Activated naive CD4-positive, alpha-beta T cell treated with anti-CD3 and anti-CD28 coated beads, Interleukin-2, amount 50 U/mL, for 24 hours (primary cell): ENCODE data around the gene DNMBP.
"Not testable (repeated sequence)": the region's sequence is repeated elsewhere in the genome, so short reads cannot be mapped to it uniquely, and the experiment has no call there.

Experiments used
- H3K27ac Mint-ChIP-seq: one replicate; pipeline ENCODE4 v1.8.0; 2021; ENCODE audit warnings: mild to moderate bottlenecking, mixed read lengths
- H3K27me3 Mint-ChIP-seq: one replicate; pipeline ENCODE4 v1.8.0; 2021; ENCODE audit warnings: mixed read lengths
- H3K36me3 Mint-ChIP-seq: one replicate; pipeline ENCODE4 v1.8.0; 2021; ENCODE audit warnings: mixed read lengths
- H3K4me1 Mint-ChIP-seq: one replicate; pipeline ENCODE4 v1.8.0; 2021; ENCODE audit warnings: mixed read lengths
- H3K4me3 Mint-ChIP-seq: one replicate; pipeline ENCODE4 v1.8.0; 2021; ENCODE audit warnings: mild to moderate bottlenecking, mixed read lengths
- H3K9me3 Mint-ChIP-seq: one replicate; pipeline ENCODE4 v1.8.0; 2021; ENCODE audit warnings: mixed read lengths

The DNMBP gene

GRCh38 chr10:99921948-99922347, 87.8 kb downstream of the DNMBP start:
- no peak overlapping the region for H3K4me3 Mint-ChIP-seq
- H3K36me3 Mint-ChIP-seq, result peaks cover 3% of the 10 kb centered on the region
- no peaks in the 10 kb centered on the region for H3K4me1 Mint-ChIP-seq
- H3K27me3 Mint-ChIP-seq, result no peaks in the 10 kb centered on the region
- H3K27ac Mint-ChIP-seq, result no peak overlapping the region
- H3K9me3 Mint-ChIP-seq, result no peaks in the 10 kb centered on the region

DNA sequence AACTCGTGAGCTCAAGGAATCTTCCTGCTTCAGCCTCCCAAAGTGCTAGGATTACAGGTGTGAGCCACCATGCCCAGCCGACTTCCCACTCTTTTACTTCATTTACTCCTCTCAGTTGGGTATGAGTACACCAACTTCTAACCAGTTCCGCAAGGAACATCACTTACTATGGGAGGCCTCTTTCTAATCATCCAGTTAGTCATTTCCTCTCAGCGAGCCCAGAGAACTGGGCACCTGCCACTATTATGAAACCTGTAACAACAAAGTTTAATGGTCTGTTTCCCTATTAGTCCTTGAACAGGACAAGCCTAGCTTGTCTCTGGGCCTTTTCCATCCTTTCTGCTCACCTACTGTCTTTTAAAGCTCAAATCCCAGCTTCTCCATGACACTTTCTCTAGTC, 88.8 kb downstream of the DNMBP start:
- no peak overlapping the region for H3K27ac Mint-ChIP-seq
- no peaks in the 10 kb centered on the region for H3K4me1 Mint-ChIP-seq
- H3K4me3 Mint-ChIP-seq, result no peak overlapping the region
- H3K9me3 Mint-ChIP-seq, result no peaks in the 10 kb centered on the region
- H3K36me3 Mint-ChIP-seq, result peaks cover 3% of the 10 kb centered on the region
- no peaks in the 10 kb centered on the region for H3K27me3 Mint-ChIP-seq

GRCh38 chr10:99920486-99920885, 89.3 kb downstream of the DNMBP start:
- Mint-ChIP-seq H3K27me3 (no peaks in the 10 kb centered on the region), H3K36me3 (peaks cover 5% of the 10 kb centered on the region), H3K27ac (no peak overlapping the region), H3K4me1 (no peaks in the 10 kb centered on the region), H3K9me3 (no peaks in the 10 kb centered on the region), H3K4me3 (no peak overlapping the region)

GRCh38 chr10:99917963-99918825, 91.6 kb downstream of the DNMBP start:
- H3K4me1 Mint-ChIP-seq, result no peaks in the 10 kb centered on the region
- H3K9me3 Mint-ChIP-seq, result no peaks in the 10 kb centered on the region
- H3K27ac Mint-ChIP-seq, result no peak overlapping the region
- no peak overlapping the region for H3K4me3 Mint-ChIP-seq
- peaks cover 5% of the 10 kb centered on the region for H3K36me3 Mint-ChIP-seq
- no peaks in the 10 kb centered on the region for H3K27me3 Mint-ChIP-seq

- no peak overlapping the region for H3K27ac Mint-ChIP-seq
- peaks cover 3% of the 10 kb centered on the region for H3K36me3 Mint-ChIP-seq
These were observed 93.0 kb downstream of the DNMBP start for GRCh38 chr10:99916776-99917175.

GRCh38 chr10:99915414-99915813, 94.3 kb downstream of the DNMBP start:
- H3K9me3 Mint-ChIP-seq, result no peaks in the 10 kb centered on the region
- H3K4me1 Mint-ChIP-seq, result no peaks in the 10 kb centered on the region
- no peak overlapping the region for H3K4me3 Mint-ChIP-seq
- H3K27me3 Mint-ChIP-seq, result no peaks in the 10 kb centered on the region
- no peak overlapping the region for H3K27ac Mint-ChIP-seq
- H3K36me3 Mint-ChIP-seq, result peaks cover 3% of the 10 kb centered on the region

More at GRCh38 chr10:99916776-99917175, 93.0 kb downstream of the DNMBP start:
- H3K4me3 Mint-ChIP-seq, result no peak overlapping the region
- no peaks in the 10 kb centered on the region for H3K4me1 Mint-ChIP-seq
- no peaks in the 10 kb centered on the region for H3K9me3 Mint-ChIP-seq
- H3K27me3 Mint-ChIP-seq, result no peaks in the 10 kb centered on the region

GRCh38 chr10:99914236-99914635, 95.5 kb downstream of the DNMBP start:
- Mint-ChIP-seq H3K27ac (no peak overlapping the region), H3K9me3 (no peaks in the 10 kb centered on the region), H3K4me3 (no peak overlapping the region)

DNA sequence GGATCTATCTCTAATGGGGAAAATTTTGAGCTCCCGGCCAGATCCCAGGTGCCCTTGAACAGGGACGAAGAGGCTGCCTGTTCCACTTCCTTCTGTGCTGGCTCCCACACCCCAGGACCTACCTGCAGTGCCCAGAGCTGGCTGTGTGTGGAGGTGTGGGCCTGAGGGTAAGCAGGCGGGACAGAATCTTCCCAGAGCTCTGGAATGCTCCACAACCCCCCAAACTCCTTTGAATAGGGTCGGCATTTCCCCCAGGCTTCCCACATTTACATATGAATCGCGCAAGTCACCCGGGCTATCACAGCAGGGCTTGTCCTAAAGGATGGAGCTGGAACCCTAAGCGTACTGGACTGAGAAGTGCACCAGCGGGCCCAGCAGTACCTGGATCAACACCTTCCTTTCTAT, 95.9 kb downstream of the DNMBP start:
- H3K4me3 Mint-ChIP-seq, result no peak overlapping the region
- no peaks in the 10 kb centered on the region for H3K27me3 Mint-ChIP-seq
- no peak overlapping the region for H3K27ac Mint-ChIP-seq
- H3K4me1 Mint-ChIP-seq, result no peaks in the 10 kb centered on the region
- H3K9me3 Mint-ChIP-seq, result no peaks in the 10 kb centered on the region
- H3K36me3 Mint-ChIP-seq, result peaks cover 3% of the 10 kb centered on the region

More at GRCh38 chr10:99914236-99914635, 95.5 kb downstream of the DNMBP start:
- no peaks in the 10 kb centered on the region for H3K4me1 Mint-ChIP-seq
- H3K27me3 Mint-ChIP-seq, result no peaks in the 10 kb centered on the region
- H3K36me3 Mint-ChIP-seq, result peaks cover 3% of the 10 kb centered on the region

DNA sequence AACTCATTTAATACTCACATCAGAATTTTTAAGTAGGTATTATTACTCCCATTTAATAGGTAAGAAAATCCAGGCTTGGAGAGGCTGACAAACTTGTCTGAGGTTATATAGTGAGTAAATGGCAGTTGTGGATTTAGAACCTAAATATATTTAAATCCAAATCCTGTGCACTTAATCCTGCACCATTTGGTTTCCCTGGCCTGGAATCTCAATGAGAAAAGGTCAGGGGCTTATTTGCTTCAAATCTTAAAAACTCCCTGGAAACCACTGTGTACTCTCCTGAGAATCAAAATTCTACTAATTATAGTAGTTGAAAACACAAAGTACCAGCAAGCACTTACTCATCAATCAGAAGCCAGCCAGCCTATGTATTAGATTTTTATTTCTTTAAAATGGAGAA, 97.7 kb downstream of the DNMBP start:
- Mint-ChIP-seq H3K4me3 (no peak overlapping the region), H3K4me1 (no peaks in the 10 kb centered on the region), H3K9me3 (no peaks in the 10 kb centered on the region), H3K27me3 (no peaks in the 10 kb centered on the region), H3K27ac (no peak overlapping the region), H3K36me3 (peaks cover 7% of the 10 kb centered on the region)

DNA sequence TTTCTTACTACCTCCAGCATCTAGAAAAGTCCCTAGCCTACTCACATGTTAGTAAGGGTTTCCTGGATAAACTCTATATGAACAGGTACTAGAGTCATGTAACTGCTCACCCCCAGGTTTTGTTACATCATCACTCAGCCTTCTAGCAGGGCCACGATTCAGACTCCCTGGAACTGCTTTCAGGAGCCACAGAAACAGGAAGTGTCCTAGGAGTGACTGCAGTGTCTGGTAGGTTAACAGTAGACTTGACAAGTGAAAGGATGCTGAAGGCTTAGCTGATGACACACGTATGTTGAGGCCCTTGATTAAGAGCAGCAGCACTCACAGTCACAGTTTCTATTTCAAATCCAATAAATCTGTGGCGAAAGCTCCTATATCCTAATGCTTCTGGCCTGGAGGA, 101.2 kb downstream of the DNMBP start:
- peaks cover 13% of the 10 kb centered on the region for H3K36me3 Mint-ChIP-seq
- H3K27me3 Mint-ChIP-seq, result no peaks in the 10 kb centered on the region
- no peaks in the 10 kb centered on the region for H3K4me1 Mint-ChIP-seq
- H3K4me3 Mint-ChIP-seq, result no peak overlapping the region
- no peak overlapping the region for H3K27ac Mint-ChIP-seq
- no peaks in the 10 kb centered on the region for H3K9me3 Mint-ChIP-seq

- Mint-ChIP-seq H3K4me3 (no peak overlapping the region), H3K4me1 (no peaks in the 10 kb centered on the region), H3K9me3 (no peaks in the 10 kb centered on the region), H3K27ac (no peak overlapping the region), H3K27me3 (no peaks in the 10 kb centered on the region), H3K36me3 (peaks cover 16% of the 10 kb centered on the region)
These were observed 103.3 kb downstream of the DNMBP start for GRCh38 chr10:99906470-99906869.

DNA sequence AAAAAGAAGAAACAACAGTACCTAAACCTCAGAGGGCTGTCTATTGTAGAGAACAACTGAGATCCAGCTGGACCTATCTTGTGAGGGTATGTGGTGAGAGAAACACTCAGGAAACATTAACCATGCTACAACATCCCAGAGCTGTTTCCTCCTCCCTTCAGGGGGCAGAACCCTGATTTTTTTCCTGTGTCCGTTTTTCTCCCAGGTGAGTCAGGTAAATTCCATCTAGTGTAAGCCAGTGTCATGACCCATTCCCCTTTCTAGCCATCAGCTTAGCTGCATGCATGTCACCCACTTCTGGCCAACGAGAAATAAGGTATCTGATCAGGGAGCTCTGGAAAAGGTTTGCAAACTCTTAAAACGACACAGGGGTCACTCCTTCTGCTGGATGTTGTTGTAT, 103.8 kb downstream of the DNMBP start:
- no peak overlapping the region for H3K27ac Mint-ChIP-seq
- H3K9me3 Mint-ChIP-seq, result no peaks in the 10 kb centered on the region
- no peaks in the 10 kb centered on the region for H3K27me3 Mint-ChIP-seq
- peaks cover 16% of the 10 kb centered on the region for H3K36me3 Mint-ChIP-seq
- no peaks in the 10 kb centered on the region for H3K4me1 Mint-ChIP-seq
- no peak overlapping the region for H3K4me3 Mint-ChIP-seq

GRCh38 chr10:99895867-99896266, 113.9 kb downstream of the DNMBP start:
- Mint-ChIP-seq H3K4me3 (no peak overlapping the region), H3K9me3 (no peaks in the 10 kb centered on the region), H3K27me3 (no peaks in the 10 kb centered on the region), H3K4me1 (no peaks in the 10 kb centered on the region), H3K36me3 (peaks cover 22% of the 10 kb centered on the region), H3K27ac (no peak overlapping the region)

DNA sequence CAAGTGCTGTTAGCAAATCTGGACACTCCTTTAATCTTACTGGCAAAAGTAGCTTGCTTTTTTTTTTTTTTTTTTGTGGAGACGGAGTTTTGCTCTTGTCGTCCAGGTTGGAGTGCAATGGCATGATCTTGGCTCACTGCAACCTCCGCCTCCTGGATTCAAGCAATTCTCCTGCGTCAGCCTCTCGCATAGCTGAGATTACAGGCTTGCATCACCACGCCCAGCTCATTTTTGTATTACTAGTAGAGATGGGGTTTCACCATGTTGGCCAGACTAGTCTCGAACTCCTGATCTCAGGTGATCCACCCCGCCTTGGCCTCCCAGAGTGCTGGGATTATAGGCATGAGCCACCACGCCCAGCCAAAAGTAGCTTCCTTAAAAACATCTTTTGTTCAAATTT, 114.7 kb downstream of the DNMBP start:
- H3K9me3 Mint-ChIP-seq, H3K27me3 Mint-ChIP-seq, H3K4me3 Mint-ChIP-seq, H3K27ac Mint-ChIP-seq, H3K4me1 Mint-ChIP-seq: not testable (repeated sequence)
- peaks cover 25% of the 10 kb centered on the region for H3K36me3 Mint-ChIP-seq

DNA sequence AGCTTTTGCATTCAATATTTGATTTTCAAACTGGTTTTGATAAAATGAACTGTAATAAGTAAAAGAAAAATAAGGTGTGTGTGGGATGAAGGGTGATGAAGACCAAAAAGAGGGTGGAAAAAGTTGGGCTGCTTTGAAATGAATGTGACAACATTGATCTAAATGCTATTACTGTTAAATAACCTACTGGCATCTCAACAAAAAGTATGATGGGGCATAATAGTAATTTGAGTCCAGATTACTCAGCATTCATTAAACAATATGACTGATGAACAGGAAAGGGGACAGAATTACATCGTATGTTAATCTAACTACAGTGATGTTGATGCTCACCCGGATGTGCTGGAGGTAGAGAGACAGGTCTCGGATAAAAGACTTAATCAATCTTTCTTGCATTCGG, 115.1 kb downstream of the DNMBP start:
- no peak overlapping the region for H3K4me3 Mint-ChIP-seq
- H3K9me3 Mint-ChIP-seq, result no peaks in the 10 kb centered on the region
- peaks cover 25% of the 10 kb centered on the region for H3K36me3 Mint-ChIP-seq
- no peaks in the 10 kb centered on the region for H3K27me3 Mint-ChIP-seq
- H3K27ac Mint-ChIP-seq, result no peak overlapping the region
- no peaks in the 10 kb centered on the region for H3K4me1 Mint-ChIP-seq

- H3K9me3 Mint-ChIP-seq, result no peaks in the 10 kb centered on the region
- no peak overlapping the region for H3K27ac Mint-ChIP-seq
- no peaks in the 10 kb centered on the region for H3K27me3 Mint-ChIP-seq
- no peaks in the 10 kb centered on the region for H3K4me1 Mint-ChIP-seq
- H3K4me3 Mint-ChIP-seq, result no peak overlapping the region
- peaks cover 7% of the 10 kb centered on the region for H3K36me3 Mint-ChIP-seq
These were observed 121.1 kb downstream of the DNMBP start for GRCh38 chr10:99888622-99889021.

- H3K36me3 Mint-ChIP-seq, result peaks cover 20% of the 10 kb centered on the region
- no peaks in the 10 kb centered on the region for H3K27me3 Mint-ChIP-seq
- peaks cover 7% of the 10 kb centered on the region for H3K4me1 Mint-ChIP-seq
- H3K9me3 Mint-ChIP-seq, result no peaks in the 10 kb centered on the region
- no peak overlapping the region for H3K27ac Mint-ChIP-seq
- no peak overlapping the region for H3K4me3 Mint-ChIP-seq
These were observed 126.2 kb downstream of the DNMBP start for GRCh38 chr10:99883523-99883922.
